ENCODE results near the gene RBM41.

GRCh38 chrX:107014936-107015335 lies 103.7 kb downstream of the RBM41 start:
- TF ChIP-seq CTCF (IDR thresholded peaks at IDR 0.05; ENCODE audit: low read depth, low read length, missing input control) (no peak), ATF3 (IDR thresholded peaks at IDR 0.05) (no peak), TAF1 (conservative IDR thresholded peaks at IDR 0.05) (no peak), JUND (IDR thresholded peaks at IDR 0.05) (no peak), YY1 (IDR thresholded peaks at IDR 0.05) (no peak), REST (IDR thresholded peaks at IDR 0.05) (no peak), ZBTB33 (IDR thresholded peaks at IDR 0.05) (no peak), RAD21 (IDR thresholded peaks at IDR 0.05) (no peak)
